Mammary epithelial cell (primary cell): ENCODE results near the gene GPALPP1.

Source experiments
- CTCF ChIP-seq, 2 donors: IDR thresholded peaks in 1 of 2; conservative IDR thresholded peaks in 1 of 2; 2 replicates each; pipeline ENCODE4 v1.5.1; 2011 to 2012; ENCODE audit warnings: inconsistent platforms in 2 of 2, low read length in 2 of 2, mild to moderate bottlenecking in 2 of 2, control low read depth in 1 of 2, low read depth in 1 of 2; ENCODE audit not compliant: insufficient read depth in 1 of 2; ENCODE audit errors: extremely low read depth in 1 of 2
- EZH2 ChIP-seq: IDR thresholded peaks from 2 replicates; pipeline ENCODE4 v1.6.1; 2012; ENCODE audit warnings: low read length, inconsistent platforms, borderline replicate concordance

DNA sequence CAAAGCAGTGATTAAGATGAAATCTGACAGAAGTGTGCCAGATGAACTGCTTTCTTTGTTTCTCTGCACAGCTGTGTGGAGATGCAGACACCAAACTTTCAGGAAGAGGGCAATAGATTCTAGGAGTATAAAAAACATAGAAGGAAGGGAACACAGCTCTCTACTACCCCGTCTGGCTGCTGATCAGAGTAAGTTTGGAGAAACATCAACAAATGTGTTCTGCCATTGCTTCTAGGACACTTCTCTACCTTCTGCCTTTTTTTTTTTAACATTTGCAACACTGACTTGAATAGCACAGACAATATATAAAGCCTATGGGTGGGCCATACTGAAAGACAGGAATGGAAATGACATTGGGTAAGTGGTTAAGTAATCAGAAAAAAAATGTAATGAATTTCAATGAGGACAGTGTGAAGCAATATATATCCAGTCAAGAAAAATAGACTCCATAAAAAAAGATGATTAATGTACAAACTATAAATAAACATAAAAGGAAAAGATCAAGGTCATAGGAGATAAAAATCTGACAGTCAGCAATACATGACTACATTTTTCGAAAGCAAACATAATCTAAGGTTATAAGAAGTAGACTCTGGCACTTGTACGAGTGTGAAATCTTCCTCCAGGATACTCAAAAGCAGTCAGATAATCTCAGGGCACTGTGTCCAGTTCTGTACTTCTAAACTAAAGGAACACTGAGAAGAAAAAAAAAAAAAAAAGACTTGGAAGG lies 21.5 kb upstream of the GPALPP1 start:
- TF ChIP-seq CTCF (conservative IDR thresholded peaks at IDR 0.05 in 1 of 2, IDR thresholded peaks at IDR 0.05 in 1 of 2; ENCODE audit: extremely low read depth in 1 of 2, insufficient read depth in 1 of 2, low read depth in 1 of 2, low read length in 2 of 2) (no peak), EZH2 (no peak)
